NCI-H2107 treated with DMSO at 0.1 percent for 48 hours (cell line): ENCODE results near the gene ARHGAP8.
"Not testable (repeated sequence)": the region's sequence is repeated elsewhere in the genome, so short reads cannot be mapped to it uniquely, and the experiment has no call there.

Source experiments
- DNase-seq: peaks from one replicate; lab custom pipeline; 2025; ENCODE audit not compliant: unreplicated experiment; lab: John Stamatoyannopoulos, UW

The ARHGAP8 gene

DNA sequence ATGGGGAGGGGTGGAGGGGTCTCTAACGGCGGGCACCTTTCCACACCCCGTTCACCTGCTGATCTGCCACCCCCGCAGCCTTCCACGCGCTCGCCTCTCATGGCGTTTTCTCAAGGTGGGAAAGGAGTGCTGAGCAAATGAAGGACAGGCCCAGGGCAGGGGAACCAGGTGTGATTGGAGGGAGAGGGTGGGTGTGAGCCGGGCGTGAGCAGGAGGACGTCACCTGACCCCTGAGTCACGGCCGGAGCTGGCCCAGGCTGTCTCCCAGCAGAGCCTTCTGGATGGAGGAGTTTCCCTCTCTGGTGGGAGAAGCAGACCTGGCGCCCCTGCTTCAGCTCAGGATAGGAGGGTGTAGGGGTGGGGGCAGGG lies 14.0 kb upstream of the ARHGAP8 start:
- DNase-seq: no peak

DNA sequence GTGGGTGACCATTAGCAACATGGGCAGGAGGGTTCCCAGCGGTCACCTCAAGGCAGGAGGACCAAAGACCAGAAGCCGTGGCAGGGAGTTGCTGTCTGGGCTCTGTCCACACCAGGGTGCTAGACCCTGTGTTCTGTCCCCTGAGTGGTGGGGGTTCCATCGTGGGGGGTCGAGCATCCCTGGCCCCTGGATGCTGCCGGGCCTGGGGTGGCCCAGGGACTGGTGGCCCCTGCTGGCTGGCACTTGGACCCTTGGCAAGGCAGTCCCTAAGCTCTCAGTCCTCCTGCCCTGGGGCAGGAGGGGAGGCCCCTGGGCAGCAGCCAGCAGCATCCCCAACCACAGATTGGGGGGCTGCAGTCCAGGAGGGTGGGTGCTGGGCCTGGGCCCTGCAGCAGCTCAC lies 13.4 kb upstream of the ARHGAP8 start:
- DNase-seq: no peak

DNA sequence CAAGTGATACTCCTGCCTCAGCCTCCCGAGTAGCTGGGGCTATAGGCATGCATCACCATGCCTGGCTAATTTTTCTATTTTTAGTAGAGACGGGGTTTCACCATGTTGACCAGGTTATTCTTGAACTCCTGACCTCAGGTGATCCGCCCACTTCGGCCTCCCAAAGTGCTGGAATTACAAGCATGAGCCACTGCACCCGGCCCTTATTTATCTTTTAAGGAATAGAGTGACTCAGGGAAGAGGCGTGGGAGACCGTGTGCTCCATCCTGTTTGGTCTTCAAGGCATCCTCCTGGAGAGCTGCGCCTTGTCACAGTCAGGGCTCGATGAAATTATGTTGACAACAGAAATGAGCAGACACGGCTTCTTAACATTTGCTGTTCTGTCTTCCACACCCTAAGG lies 12.7 kb upstream of the ARHGAP8 start:
- DNase-seq: not testable (repeated sequence)

DNA sequence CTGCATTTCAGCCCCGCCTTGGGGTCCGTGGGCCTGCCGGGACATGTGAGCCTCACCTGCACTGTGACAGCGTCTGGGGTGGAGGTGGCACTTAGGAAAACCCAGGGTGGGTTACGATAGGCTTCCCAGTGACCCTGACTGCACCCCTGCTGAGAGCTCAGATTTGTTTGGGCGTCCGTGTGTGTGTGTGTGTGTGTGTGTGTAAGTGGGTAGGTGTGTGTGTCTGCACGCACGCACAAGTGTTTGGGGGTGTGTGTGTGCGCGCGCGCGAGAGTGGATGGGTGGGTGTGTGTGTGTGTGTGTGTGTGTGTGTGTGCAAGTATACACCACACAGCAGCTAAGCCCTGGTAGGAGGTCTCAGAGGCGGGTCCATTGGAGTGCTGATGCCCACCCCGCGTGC lies 12.1 kb upstream of the ARHGAP8 start:
- no peak for DNase-seq

DNA sequence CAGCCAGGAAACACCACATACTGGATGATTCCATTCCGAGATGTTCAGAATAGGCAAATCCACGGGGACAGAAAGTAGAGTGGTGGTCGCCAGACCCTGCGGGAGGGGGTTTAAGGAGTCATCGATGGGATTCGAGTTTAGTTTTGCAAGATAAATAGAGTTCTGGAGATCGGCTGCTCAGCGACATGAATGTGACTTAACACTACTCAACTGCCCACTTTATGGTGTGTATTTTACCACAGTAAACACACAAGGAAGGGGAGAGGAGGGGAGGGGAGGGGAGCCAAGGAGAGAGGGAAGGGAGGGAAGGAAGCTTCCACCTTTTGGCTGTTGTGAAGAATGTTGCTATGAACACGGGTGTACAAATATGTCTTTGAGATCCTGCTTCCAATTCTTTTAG lies 10.4 kb upstream of the ARHGAP8 start:
- no peak for DNase-seq

DNA sequence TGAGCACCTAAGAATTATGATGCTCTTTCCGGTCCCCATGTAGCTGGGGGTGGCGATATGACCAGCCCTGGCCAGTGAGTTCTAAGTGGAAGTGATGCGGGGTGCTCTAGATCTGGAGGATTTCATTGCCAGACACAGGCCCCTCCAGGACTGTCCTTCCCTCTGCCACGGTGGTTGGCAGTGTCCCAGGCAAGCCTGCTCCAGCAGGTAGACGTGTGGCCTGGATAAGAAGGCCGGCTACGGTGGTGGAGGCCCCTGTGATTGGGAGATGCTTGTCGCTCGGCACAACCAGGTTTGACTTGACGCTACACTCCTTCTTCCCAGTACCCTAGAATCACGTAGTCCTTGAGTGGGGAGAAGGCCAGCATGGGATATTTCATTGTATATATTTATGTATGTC lies 9.1 kb upstream of the ARHGAP8 start:
- no peak for DNase-seq

DNA sequence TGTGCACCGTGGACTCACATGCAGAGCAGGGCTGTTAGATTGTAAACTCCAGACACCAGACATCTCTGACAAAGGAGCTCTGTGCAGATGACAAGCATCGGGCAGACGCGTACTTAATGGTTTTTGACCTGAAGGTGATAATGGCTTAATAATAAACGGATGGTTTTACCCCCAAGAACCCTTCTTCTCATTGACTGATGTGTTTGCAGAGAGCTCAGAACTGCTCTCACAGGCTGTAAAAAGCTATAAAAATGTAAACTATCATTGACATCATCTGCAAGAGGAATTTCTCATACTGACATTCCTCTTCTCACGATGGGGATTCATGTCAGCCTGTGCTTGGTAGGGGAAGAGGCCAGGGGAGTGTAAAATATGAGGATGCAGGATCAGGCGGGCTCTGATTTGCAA lies 8.6 kb upstream of the ARHGAP8 start:
- no peak for DNase-seq

DNA sequence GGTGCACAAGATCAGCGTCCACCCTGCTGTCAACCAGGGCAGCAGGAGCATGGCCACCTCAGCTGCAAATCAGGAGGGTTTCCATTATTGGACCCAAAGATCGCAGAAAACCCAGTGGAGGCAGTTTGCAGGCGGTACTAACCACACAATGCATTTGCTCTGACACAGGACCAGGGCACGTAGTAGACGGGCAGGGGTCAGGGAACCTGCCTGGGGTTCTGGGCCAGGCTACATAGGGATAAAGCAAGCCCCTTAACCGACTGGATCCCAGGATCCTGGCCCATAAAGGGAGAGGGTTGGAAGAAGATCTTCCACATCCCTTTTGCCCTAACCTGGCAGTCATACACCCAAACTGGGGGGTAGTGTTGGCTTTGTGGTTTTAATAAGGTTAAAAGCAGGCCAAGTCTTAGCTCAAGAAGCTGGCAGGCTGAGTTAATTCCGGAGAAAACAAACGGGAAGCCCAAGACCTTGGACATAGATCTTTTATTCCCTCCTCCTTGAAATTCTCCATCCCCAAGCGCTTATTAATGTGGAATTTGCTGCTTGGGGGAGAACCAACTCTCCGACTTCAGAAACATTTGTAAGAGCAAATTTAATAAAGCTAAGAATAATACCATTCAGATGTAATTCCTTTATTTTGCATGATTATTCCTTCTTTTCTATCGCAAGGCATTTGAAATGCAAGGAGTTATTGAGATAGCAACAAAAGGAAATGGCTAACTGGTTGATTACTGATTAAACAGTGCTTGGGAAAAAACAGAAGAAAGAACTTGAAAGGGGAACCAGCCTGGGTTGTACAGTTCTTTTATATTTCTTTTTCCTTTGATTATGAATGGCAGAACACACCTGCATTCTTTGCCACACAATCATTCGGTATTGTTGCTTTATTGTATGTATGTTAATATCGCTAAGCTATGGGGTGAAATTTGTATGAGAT lies 6.3 kb upstream of the ARHGAP8 start:
- DNase-seq: no peak

DNA sequence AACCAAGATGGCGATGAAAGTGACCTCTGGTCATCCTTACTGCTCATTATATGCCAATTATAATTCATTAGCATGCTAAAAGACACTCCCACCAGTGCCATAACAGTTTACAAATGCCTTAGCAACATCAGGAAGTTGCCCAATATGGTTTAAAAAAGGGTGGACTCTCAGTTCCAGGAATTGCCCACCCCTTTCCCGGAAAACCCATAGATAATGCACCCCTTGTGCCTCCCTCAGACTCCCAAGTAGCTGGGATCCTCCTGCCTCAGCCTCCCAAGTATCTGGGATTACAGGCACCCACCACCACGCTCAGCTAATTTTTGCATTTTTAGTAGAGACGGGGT lies 4.6 kb upstream of the ARHGAP8 start:
- DNase-seq: not testable (repeated sequence)

DNA sequence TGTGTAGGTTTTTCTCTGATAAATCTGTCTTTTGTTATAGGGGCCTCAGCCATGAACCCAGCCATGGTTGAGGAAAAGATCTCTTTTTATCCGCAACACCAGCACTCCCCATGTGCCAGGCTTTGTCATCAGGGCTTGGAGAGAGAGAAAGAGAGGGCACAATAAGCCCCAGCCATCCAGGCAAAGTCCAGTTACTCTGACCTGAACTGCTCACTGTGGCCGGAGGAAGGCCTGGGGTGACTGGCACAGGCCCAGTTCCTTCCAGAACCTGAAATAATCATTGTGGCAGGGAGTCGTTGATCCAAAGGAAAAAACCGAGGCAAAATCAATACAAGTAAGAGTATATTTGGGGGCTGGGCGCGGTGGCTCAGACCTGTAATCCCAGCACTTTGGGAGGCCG lies 3.9 kb upstream of the ARHGAP8 start:
- no peak for DNase-seq

DNA sequence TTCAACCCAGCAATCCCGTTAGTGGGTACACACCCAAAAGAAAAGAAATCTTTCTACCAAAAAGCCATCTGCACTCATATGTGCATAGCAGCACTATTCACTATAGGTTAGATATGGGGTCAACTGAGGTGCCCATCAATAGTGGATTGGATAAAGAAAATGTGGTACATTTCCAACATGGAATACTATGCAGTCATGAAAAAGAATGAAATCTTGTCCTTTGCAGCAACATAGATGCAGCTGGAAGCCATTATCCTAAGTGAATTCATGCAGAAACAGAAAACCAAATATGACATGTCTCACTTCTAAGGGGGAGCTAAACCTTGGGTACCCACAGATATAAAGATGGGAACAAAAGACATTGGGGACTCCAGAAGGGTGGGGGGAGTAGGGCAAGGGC lies 1.9 kb upstream of the ARHGAP8 start:
- DNase-seq: no peak

DNA sequence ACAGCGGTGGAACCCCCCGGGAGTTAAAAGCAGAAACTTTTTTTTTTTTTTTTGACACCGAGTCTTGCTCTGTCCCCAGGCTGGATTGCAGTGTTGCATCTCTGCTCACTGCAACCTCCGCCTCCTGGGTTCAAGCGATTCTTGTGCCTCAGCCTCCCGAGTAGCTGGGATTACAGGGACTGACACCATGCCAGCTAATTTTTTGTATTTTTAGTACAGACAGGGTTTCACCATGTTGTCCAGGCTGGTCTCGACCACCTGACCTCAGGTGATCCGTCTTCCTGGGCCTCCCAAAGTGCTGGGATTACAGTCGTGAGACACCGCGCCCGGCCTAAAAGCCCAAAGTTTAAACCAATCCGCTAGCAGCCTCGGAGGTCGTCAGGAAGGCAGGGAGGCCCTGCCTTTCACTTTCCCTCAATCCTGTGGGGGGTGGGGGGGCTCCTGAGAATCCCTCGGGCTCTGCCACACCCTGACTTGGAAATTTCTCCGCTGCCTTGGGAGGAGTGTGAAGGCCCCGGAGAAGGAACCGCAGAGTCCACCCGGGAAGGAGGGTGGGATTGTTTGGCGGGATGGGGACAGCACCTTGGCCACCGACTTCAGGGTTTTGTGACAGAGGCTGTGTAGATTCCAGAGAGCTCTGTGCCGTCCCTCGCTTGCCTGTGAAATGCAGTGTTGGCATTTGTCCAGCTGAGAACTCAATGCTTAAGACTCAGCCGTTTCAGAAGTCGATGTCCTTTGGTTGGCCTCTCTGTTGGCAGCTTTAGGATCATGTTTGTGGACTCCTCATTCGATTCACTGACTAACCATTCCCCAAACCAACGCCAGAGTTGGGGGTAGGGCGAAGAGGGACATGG lies 1.0 kb downstream of the ARHGAP8 start:
- DNase-seq: no peak

DNA sequence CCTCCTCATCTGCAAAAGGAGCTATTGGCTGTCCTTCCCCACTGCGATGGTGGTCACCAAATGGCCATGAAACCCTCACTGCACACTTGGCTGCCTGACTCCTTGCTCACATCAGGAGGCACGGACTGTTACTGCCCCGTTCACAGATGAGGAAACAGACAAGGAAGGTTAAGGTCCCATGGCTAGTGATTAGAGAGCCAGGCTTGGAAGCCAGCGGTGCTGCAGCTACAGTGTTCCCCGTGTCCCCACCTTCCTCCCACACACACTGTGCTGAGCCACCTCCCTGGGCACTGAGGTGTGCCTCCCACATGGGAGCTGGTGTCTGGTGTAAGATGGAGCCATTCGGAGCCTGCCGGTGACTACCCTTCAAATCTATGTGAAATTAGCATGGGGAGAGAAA lies 2.6 kb downstream of the ARHGAP8 start:
- DNase-seq: no peak

DNA sequence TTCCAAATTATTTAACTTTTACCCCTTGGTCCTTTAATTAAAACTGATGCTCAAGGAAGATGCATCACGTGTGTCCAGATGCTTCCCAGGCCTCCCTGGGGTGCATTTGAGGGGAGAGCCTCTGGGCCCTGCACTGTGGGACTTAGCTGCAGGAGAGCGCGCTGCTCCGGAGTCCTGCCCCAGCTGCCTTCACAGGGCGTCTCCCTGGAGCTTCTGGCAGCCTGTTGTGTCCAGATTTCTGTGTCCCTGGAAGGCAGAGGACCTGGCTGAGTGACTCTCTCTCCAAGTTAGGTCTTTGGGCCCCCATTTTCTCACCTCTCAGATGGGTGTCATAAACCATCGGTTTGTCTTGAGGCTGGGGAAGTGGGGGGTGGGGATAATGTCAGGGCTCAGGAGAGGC lies 3.0 kb downstream of the ARHGAP8 start:
- DNase-seq: no peak

DNA sequence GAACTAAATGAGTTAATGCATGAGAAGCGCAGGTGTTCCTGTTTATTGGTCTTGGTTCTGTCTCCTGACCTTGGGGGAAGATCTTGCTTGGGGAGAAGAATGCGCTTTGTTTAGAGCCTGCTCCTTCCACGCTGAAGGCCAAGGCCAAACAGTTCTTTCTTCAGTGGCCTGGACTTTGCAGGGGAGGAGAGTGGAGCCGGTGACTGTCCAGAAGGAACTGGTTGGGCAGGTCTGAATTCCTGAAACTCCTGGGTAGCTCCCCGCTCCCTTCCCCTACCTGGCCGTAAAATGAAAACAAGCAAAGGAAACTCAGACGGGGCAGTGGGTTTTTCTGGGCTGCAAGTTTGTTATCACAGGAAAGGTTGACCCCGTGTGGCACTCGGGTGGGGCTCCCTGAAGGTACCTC lies 3.6 kb downstream of the ARHGAP8 start:
- DNase-seq: no peak

DNA sequence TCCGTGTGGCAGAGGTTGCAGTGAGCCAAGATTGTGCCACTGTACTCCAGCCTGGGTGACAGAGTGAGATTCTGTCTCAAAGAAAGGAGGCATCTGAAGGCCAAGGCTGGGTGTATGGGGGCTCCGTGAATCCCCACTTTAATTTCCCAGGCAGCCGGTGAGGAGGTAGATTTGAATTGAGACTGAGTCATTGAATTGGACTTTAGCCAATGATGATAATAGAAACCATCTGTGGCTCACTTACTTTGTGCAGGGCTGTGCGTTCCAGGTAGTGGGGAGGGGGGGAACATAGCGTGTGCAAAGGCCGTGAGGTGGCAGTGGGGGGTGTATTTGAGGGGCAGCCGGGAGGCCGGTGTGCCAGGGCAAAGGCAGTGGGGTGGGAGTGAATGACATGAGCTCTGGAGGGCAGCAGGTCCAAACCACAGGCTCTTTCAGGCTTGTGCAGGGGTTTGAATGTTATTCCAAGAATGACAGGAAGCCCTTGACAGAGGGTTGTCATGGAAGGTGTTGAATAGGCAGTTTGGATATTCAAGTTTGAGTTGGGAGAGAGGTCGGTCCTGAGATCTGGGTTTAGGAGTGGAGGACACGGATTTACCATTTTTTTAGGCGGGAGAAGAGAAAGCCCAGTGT lies 6.1 kb downstream of the ARHGAP8 start:
- no peak for DNase-seq

DNA sequence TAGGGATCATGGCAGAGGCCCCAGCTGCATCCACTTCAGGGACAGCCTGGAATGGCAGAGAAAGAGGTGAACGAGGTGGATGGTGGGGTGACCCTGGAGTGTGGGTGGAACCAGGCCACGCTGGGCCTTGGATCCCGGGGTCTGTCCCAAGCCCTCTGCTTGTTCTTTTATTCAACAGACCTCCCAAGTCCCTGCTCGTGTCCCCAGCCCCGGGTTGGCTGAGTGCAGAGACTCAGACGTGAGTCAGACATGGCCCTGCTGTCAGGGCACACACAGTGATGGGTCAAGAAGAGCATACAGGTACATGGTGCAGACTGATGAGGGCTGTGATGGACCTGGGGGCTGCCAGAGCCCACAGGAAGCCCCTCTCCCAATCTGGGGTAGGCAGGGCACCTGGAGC lies 6.6 kb downstream of the ARHGAP8 start:
- DNase-seq: no peak

DNA sequence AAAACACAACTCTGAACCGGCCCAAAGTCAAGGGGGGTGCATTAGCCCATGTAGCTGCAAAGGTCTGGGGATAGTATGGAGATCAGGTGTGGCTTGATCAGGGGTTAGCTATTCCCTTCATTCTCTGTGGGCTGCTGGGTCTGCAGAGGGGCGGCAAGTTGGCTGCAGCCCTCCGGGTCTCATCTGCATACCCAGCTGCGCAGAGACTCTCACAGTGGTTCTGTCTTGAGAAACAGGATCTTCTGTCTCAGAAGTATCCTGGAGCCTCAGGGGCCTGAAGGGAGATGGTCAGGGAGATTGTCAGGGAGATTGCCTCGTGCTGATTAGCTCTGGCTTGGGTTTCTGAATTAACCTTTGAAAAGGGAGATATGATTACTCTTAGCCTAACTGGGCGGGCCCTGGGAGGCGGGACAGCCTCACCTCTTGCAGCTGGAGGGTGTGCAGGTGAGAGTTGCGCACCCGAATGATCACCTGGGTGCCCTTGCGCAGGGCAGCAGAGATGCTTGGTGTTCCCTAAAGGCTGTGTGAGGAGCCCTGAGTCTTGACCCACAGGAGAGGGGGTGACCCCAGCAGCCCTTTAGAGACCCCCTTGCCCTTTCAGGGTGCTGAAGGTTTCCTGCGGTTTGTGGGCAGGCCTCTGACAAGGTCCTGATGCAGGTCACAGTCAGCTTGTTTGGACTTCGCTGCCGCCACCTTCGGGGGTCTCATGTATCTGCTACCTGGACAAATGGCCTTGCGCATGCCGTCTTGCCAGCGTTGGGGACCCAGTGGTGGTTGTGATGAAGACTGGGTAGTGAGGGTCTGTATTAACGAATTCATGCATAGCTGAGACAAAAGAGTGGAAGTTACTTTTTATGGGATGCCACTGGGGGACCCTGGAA lies 7.3 kb downstream of the ARHGAP8 start:
- no peak for DNase-seq

DNA sequence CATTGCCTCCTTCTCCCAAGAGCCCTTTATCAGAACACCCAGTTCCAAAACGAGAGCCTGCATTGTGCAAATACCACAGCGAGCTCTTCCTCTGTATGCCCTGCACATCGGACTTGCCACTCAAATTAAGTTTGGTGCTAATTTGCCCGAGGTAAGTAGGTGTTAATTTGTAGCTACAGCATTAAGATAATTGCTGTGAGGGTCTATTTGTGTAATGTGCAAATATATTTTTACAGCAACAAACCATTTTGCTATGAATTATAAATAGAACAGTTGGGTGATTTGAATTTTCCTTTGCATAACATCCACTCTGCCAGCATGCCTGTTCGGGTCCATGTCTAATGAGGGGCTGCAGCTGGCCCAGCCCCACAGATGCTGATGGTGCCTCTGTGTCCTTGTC lies 8.1 kb downstream of the ARHGAP8 start:
- DNase-seq: no peak

DNA sequence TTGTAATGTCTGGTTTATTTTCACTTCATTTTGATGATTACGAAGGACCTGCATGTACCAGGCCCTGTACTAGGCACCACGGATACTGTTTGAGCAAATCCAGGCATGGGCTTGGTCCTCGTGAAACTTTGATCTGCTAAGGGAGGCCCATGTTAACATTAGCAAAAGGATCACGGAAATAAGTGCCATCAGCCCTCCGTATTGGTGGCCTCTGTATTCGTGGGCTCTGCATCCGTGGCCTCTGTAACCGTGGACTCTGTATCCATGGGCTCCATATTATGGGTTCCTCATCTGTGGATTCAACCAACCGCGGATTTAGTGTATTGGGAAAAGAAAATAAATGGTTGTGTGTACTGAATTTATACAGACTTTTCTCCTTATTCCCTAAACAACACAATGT lies 8.7 kb downstream of the ARHGAP8 start:
- DNase-seq: no peak

DNA sequence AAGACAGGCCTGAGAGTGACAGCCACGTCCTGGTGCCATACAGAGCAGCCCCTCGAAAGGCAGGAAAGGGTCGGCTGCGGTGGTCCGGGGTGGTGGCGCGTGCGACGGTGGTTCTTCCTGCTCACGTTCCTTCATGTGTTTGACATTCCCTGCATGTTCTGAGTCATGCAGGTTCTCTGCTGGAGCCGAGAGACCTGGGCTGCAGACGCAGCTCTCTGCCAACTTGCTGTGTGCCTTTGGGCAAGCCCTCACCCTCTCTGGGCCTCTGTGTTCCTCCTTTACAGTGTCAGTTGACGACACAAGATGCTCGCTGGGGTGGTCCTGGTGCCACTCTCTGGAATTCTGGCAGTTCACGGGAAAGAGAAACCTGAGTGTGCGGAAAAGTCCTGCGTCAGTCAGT lies 12.0 kb downstream of the ARHGAP8 start:
- DNase-seq: no peak
